Superior temporal gyrus (tissue), 1 donor: ENCODE results near the gene S100A3.
A peak's percentile ranks its signal among the peaks of the same experiment; 100 is the strongest.

ENCODE experiments used
- DNase-seq: peaks from one replicate; pipeline ENCODE4 v3.0.0-alpha.2; 2016; ENCODE audit errors: extremely low spot score

The S100A3 gene

DNA sequence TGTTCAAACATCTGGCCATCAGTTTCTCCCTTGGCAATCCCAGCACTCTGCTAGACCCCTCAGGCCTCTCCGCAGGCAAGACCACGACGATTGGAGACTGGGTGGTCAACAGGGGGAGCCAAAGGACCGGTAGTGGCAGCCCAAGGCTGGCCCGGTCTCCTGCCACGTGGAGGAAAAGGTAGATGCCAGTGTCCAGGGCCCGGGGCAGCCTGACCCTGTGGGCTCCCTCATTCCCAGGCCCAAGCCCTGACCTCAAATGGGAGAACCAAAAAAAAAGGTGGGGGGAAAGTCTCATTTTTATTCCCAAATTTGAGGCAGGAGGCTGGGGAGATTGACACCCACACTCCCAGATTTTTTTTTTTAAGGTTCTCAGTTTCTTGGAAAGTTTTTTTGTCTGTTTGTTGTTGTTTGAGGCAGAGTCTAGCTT lies 38.1 kb downstream of the S100A3 start:
- DNase-seq: peak; percentile 79

DNA sequence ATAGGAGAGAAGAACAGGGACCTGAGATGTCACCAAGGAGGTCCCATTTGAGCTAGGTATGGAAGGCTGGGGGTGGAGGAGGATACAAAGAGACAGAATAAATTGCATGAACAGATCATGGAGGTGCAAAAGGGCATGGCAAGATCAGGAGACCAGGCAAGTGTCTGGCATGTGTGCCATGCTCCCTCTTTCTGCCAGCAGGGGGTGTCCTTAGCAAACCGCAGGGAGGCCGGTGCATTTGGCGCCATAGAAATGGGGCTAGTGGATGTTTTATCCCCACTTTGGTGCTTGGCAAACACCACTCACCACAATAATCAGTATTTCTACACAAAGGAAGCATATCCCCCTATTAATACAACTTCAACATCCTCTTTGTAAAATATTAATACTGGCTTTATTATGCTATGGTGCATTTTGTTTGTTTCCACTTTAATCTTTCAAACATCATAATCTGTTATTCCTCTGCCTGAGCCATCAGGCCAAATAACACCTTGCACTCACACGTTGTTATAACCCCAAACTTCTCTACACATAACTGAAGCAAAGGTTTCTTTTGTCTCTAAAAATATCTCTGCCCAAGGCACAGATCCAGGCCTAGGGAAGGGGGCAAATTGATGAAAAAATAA lies 39.2 kb downstream of the S100A3 start:
- DNase-seq: no peak

- DNase-seq: no peak
These were observed 40.0 kb downstream of the S100A3 start for GRCh38 chr1:153509036-153509435.

DNA sequence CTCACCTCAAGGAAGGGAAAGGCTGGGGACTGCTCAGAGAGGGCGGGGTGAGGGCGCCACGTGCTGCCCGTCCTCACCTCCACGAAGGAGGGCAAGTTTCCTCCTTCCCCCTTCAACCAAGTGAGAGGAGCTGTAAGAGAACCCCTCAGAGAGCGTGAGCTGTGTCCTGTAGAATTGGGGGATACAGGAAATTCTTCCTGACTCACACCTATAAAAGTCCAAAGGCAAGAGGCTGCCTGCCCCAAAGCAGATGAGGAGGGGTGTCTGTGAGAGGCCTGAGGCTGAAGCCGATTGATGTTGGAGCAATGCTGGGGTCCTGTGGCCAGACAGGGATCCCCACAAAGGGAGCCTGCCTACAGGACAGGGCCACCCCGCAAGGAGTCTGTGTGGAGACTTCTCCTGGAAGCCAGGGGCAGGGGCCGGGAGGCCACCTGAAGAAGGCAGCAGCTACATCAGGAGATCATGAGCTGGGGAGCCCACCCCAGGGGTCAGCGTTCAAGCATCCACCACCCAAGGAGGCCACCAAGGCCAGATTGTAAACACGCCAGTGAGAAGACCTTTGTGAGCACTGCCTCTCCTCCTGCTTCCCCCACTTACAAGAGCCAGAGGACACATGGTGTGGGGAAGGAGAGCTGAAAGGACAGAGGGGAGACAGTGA lies 41.0 kb downstream of the S100A3 start:
- no peak for DNase-seq

DNA sequence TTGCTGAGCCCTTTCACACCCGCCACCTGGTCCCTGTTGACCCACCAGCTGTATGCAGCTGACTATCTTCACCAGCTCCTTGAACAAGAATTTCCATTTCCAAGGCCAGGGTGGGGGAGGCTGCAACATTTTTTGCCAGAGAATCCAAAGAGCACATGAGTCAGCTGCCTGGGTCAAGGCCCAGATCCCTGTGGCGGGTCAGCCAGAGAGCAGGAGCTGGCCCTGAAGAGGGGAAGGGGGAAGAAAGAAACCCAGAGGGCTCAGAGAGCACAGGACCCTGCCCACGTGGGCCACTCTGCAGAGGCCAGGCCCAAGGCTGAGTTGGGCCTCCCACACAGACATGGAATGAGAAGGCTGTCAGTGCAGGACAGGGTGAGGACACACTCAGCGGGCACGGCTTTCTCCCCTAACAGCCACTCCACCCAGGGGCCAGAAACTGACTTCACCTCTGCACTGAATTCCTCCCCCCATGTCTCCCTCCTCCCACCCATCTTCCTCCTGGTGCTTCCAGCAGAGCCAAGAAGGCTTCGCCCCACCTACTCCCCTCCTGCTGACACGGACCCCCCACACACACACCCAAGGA lies 42.1 kb downstream of the S100A3 start:
- DNase-seq: no peak

- DNase-seq: no peak
These were observed 42.7 kb downstream of the S100A3 start for GRCh38 chr1:153506386-153506785.

DNA sequence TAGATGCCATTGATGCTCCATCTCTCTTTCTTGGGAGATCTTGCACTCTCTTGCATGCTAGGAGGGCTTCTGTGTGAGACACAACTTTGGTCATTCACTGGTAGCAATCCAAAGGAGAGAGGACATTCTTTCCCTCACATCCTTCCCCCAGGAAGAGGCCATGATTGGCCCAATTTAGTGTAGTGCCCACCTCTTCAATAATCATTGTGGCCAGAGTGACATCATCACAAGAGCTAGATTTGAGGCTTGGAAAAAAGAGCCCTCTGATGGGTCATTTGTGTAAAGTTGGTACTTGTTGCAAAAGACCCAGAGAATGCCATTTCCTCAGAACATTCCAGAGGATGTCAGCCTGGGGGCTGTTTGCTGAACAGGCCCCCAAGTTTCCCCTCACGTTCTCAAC lies 43.5 kb downstream of the S100A3 start:
- DNase-seq: no peak

DNA sequence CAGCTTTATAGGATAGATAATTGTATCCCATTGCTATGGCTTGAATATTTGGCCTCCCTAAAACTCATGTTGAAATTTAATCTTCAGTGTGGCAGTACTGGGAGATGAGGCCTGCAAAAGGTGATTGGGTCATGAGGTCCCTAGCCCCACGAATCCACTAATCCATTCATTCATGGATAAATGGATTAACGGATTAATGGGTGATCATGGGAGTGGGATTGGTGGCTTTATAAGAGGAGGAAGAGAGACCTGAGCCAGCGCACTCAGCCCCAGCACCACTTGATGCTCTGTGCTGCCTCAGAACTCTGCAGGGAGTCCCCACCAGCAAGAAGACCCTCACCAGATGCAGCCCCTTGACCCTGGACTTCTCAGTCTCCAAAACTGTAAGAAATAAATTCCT lies 45.3 kb downstream of the S100A3 start:
- DNase-seq: no peak

- no peak for DNase-seq
These were observed 50.3 kb downstream of the S100A3 start for GRCh38 chr1:153498746-153499145.
